Endodermal cell (in vitro differentiated cells): Measurements from ENCODE around the gene SLK. TPM values are rescaled to one million over a fixed set of nuclear protein-coding genes. Genes with fewer than 3 reads are reported as not detected.

Source experiments
- DNase-seq: peaks from one replicate; pipeline ENCODE4 v3.0.0-alpha.2; 2017
- H3K27ac ChIP-seq: 2 replicates; pipeline ENCODE4 v1.5.1; 2013; ENCODE audit warnings: mild to moderate bottlenecking, low read depth, low read length, moderate library complexity
- H3K27me3 ChIP-seq: 2 replicates; pipeline ENCODE4 v1.6.1; 2013; ENCODE audit warnings: mild to moderate bottlenecking, low read length, moderate library complexity; ENCODE audit not compliant: insufficient read depth, control insufficient read depth, poor library complexity, severe bottlenecking
- H3K36me3 ChIP-seq: 2 replicates; pipeline ENCODE4 v1.7.0; 2013; ENCODE audit warnings: mild to moderate bottlenecking, low read length, moderate library complexity; ENCODE audit not compliant: control insufficient read depth, insufficient read depth
- H3K4me1 ChIP-seq: one replicate; pipeline ENCODE4 v1.7.0; 2013; ENCODE audit warnings: low read length; ENCODE audit not compliant: control insufficient read depth, insufficient read depth
- H3K4me3 ChIP-seq: 2 replicates; pipeline ENCODE4 v1.5.1; 2013; ENCODE audit warnings: mild to moderate bottlenecking, low read length, moderate library complexity
- H3K9ac ChIP-seq: 2 replicates; pipeline ENCODE4 v1.6.1; 2013; ENCODE audit warnings: mild to moderate bottlenecking, low read length, moderate library complexity; ENCODE audit not compliant: poor library complexity, severe bottlenecking; ENCODE audit errors: extremely low read depth
- H3K9me3 ChIP-seq: 2 replicates; pipeline ENCODE4 v1.6.1; 2013; ENCODE audit warnings: mild to moderate bottlenecking, low read length, moderate library complexity; ENCODE audit not compliant: control insufficient read depth
- H3K27ac Mint-ChIP-seq: 2 replicates; pipeline ENCODE4 v1.8.0; 2020; ENCODE audit warnings: mixed read lengths
- H3K27me3 Mint-ChIP-seq: 2 replicates; pipeline ENCODE4 v1.8.0; 2021; ENCODE audit warnings: mild to moderate bottlenecking, mixed read lengths; ENCODE audit not compliant: insufficient read depth
- H3K36me3 Mint-ChIP-seq: 2 replicates; pipeline ENCODE4 v1.8.0; 2020; ENCODE audit warnings: low read depth, mixed read lengths
- H3K4me1 Mint-ChIP-seq: 2 replicates; pipeline ENCODE4 v1.8.0; 2020; ENCODE audit warnings: mixed read lengths
- H3K4me3 Mint-ChIP-seq: 2 replicates; pipeline ENCODE4 v1.8.0; 2020; ENCODE audit warnings: mild to moderate bottlenecking, moderate library complexity, mixed read lengths
- H3K9me3 Mint-ChIP-seq: 2 replicates; pipeline ENCODE4 v1.8.0; 2020; ENCODE audit warnings: mild to moderate bottlenecking, mixed read lengths
- CTCF ChIP-seq: fragments of 200-600 bp; sonication (generic); conservative IDR thresholded peaks from 2 replicates; pipeline ENCODE4 v1.5.0; 2021; ENCODE audit warnings: antibody characterized with exemption, mild to moderate bottlenecking
- WGBS, 2 experiments: methylation state at CpG; one replicate each; pipeline versions ENCODE4 v1.1.5 to v1.1.7; 2013; ENCODE audit warnings: missing lambda C conversion rate in 2 of 2, mixed read lengths in 1 of 2; ENCODE audit not compliant: insufficient coverage in 1 of 2, insufficient read length in 1 of 2; 5-methylcytosine and 5-hydroxymethylcytosine counted together
- total RNA-seq, 2 donors: library from RNA; stranded (reverse); fragmentation: NEBNext Ultra II Directional in 1 of 2; extraction: Animal tissue kit (Norgen Biotek cat#: 25700) in 1 of 2; gene quantifications; 2 replicates in 1 of 2; 3 replicates in 1 of 2; pipeline ENCODE4 v1.2.1, GENCODE V29; 2021

The SLK gene
- total RNA-seq, 2 donors from 2014 or later = 23.4 to 32.9 TPM

GRCh38 chr10:104049504-104050250 lies 82.7 kb downstream of the SLK start:
- Histone ChIP-seq H3K36me3 (no peaks in the 10 kb centered on the region), H3K9me3 (no peaks in the 10 kb centered on the region), H3K9ac (no peak overlapping the region), H3K27me3 (no peaks in the 10 kb centered on the region), H3K4me3 (no peak overlapping the region), H3K27ac (no peak overlapping the region), H3K4me1 (peaks cover 3% of the 10 kb centered on the region)
- peaks cover 44% of the 10 kb centered on the region for H3K4me1 Mint-ChIP-seq
- H3K9me3 Mint-ChIP-seq = no peaks in the 10 kb centered on the region
- no peak overlapping the region for H3K4me3 Mint-ChIP-seq
- DNase-seq = peak; percentile 19
- H3K27ac Mint-ChIP-seq = no peak overlapping the region
- no peaks in the 10 kb centered on the region for H3K36me3 Mint-ChIP-seq
- WGBS, 2 experiments = 91 to 100% methylated on average over 6 to 8 of the region's 8 CpGs
- peaks cover 9% of the 10 kb centered on the region for H3K27me3 Mint-ChIP-seq
- TF ChIP-seq CTCF = no peak

- no peak for TF ChIP-seq CTCF
- Histone ChIP-seq H3K4me3 (no peak overlapping the region), H3K9ac (no peak overlapping the region), H3K4me1 (peaks cover 3% of the 10 kb centered on the region), H3K9me3 (no peaks in the 10 kb centered on the region), H3K27me3 (no peaks in the 10 kb centered on the region), H3K27ac (no peak overlapping the region), H3K36me3 (no peaks in the 10 kb centered on the region)
- Mint-ChIP-seq H3K27me3 (peaks cover 9% of the 10 kb centered on the region), H3K4me1 (peaks cover 42% of the 10 kb centered on the region), H3K27ac (no peak overlapping the region), H3K36me3 (no peaks in the 10 kb centered on the region), H3K4me3 (no peak overlapping the region), H3K9me3 (no peaks in the 10 kb centered on the region)
- DNase-seq = no peak
- 85% methylated on average over 2 of the region's 2 CpGs; no CpG with 5 or more reads in 1 of the 2 experiments for WGBS, 2 experiments
Observed at GRCh38 chr10:104052431-104052830, 85.5 kb downstream of the SLK start.

GRCh38 chr10:104053201-104053600 lies 86.3 kb downstream of the SLK start:
- H3K27me3 Mint-ChIP-seq = peaks cover 9% of the 10 kb centered on the region

More at GRCh38 chr10:104053201-104053600, 86.3 kb downstream of the SLK start:
- WGBS, 2 experiments = 91 to 98% methylated on average over 3 to 4 of the region's 4 CpGs
- no peak overlapping the region for H3K4me3 Mint-ChIP-seq
- no peak overlapping the region for H3K27ac Mint-ChIP-seq
- no peak for DNase-seq
- Histone ChIP-seq H3K4me3 (no peak overlapping the region), H3K27me3 (no peaks in the 10 kb centered on the region), H3K4me1 (peaks cover 6% of the 10 kb centered on the region), H3K9me3 (no peaks in the 10 kb centered on the region), H3K27ac (no peak overlapping the region), H3K9ac (no peak overlapping the region), H3K36me3 (no peaks in the 10 kb centered on the region)
- TF ChIP-seq CTCF = no peak
- no peaks in the 10 kb centered on the region for H3K36me3 Mint-ChIP-seq
- H3K9me3 Mint-ChIP-seq = no peaks in the 10 kb centered on the region
- H3K4me1 Mint-ChIP-seq = peaks cover 44% of the 10 kb centered on the region
